H1 (cell line): ENCODE data around the gene NPIPB8. TPM values are rescaled to one million over a fixed set of nuclear protein-coding genes. Genes with fewer than 3 reads are reported as not detected.
"Not testable (repeated sequence)": the region's sequence is repeated elsewhere in the genome, so short reads cannot be mapped to it uniquely, and the experiment has no call there.

Experiments used
- CTCF ChIA-PET: fragments of 300-600 bp; sonication (Branson Sonifier 250); formaldehyde crosslinking; loops from one replicate; lab custom pipeline; 2021; ENCODE audit not compliant: partially characterized antibody; lab: Charles Lee
- POLR2A ChIA-PET: fragments of 300-600 bp; sonication (Branson Sonifier 250); formaldehyde crosslinking; loops from one replicate; lab custom pipeline; 2021; ENCODE audit warnings: inconsistent platforms; ENCODE audit not compliant: partially characterized antibody; lab: Charles Lee
- DNase-seq, 2 experiments: peaks; one replicate each; pipeline versions ENCODE4 v3.0.0 to v3.0.0-alpha.2; 2010 to 2022; ENCODE audit warnings: low spot score in 2 of 2, low read depth in 1 of 2, mixed read lengths in 1 of 2
- FAIRE-seq: peaks from 2 replicates; lab custom pipeline; 2011; peaks lifted over from hg19 to GRCh38; lab: Jason Lieb, UNC
- H2AFZ ChIP-seq: 2 replicates; pipeline ENCODE4 v1.8.1; 2012; ENCODE audit warnings: low read length, inconsistent platforms
- H2AK5ac ChIP-seq: 2 replicates; pipeline ENCODE4 v1.6.1; 2013; ENCODE audit warnings: low read depth, low read length
- H2BK120ac ChIP-seq: replicated peaks from 2 replicates; pipeline ENCODE3; 2013; ENCODE audit warnings: low read depth, low read length, inconsistent platforms
- H2BK12ac ChIP-seq: 2 replicates; pipeline ENCODE4 v1.6.1; 2013; ENCODE audit warnings: low read depth, low read length
- H2BK15ac ChIP-seq: 2 replicates; pipeline ENCODE4 v1.6.1; 2013; ENCODE audit warnings: low read length
- H2BK20ac ChIP-seq: 2 replicates; pipeline ENCODE4 v1.6.1; 2013; ENCODE audit warnings: low read length
- H2BK5ac ChIP-seq: 2 replicates; pipeline ENCODE4 v1.6.1; 2013; ENCODE audit warnings: low read depth, low read length
- H3K14ac ChIP-seq: 2 replicates; pipeline ENCODE4 v1.6.1; 2013; ENCODE audit warnings: inconsistent platforms; ENCODE audit not compliant: insufficient read length
- H3K18ac ChIP-seq: 2 replicates; pipeline ENCODE4 v1.6.1; 2013; ENCODE audit warnings: low read length; ENCODE audit errors: extremely low read depth
- H3K23ac ChIP-seq: 2 replicates; pipeline ENCODE4 v1.6.1; 2013; ENCODE audit warnings: inconsistent platforms; ENCODE audit not compliant: insufficient read length
- H3K23me2 ChIP-seq: 2 replicates; pipeline ENCODE4 v1.6.1; 2013; ENCODE audit warnings: low read depth, low read length
- H3K27ac ChIP-seq: 2 replicates; pipeline ENCODE4 v1.6.1; 2011; ENCODE audit warnings: low read depth, low read length, inconsistent platforms
- H3K27me3 ChIP-seq, 4 experiments: replicated peaks in 1 of 4; 1 replicate in 1 of 4; 2 replicates in 3 of 4; pipeline versions ENCODE4 v1.6.1 to v1.8.1; 2011 to 2013; ENCODE audit warnings: low read length in 3 of 4, mild to moderate bottlenecking in 3 of 4, inconsistent platforms in 2 of 4, mixed read lengths in 2 of 4, moderate library complexity in 1 of 4; ENCODE audit not compliant: control insufficient read depth in 3 of 4, insufficient read depth in 3 of 4; ENCODE audit errors: extremely low read depth in 1 of 4
- H3K36me3 ChIP-seq, 4 experiments: 2 replicates each; pipeline versions ENCODE4 v1.6.1 to v1.8.1; 2011 to 2013; ENCODE audit warnings: mild to moderate bottlenecking in 4 of 4, low read length in 3 of 4, moderate library complexity in 2 of 4, control low read depth in 1 of 4, inconsistent platforms in 1 of 4; ENCODE audit not compliant: insufficient read depth in 4 of 4, control insufficient read depth in 2 of 4
- H3K4ac ChIP-seq: replicated peaks from 2 replicates; pipeline ENCODE3; 2013; ENCODE audit warnings: low read length, low read depth, mixed read lengths, inconsistent platforms; ENCODE audit not compliant: insufficient read length
- H3K4me1 ChIP-seq, 4 experiments: replicated peaks in 1 of 4; 1 replicate in 1 of 4; 2 replicates in 3 of 4; pipeline versions ENCODE4 v1.6.1 to v1.8.1; 2011 to 2013; ENCODE audit warnings: low read length in 3 of 4, inconsistent platforms in 2 of 4, mixed read lengths in 1 of 4; ENCODE audit not compliant: insufficient read depth in 4 of 4, control insufficient read depth in 3 of 4
- H3K4me2 ChIP-seq, 2 experiments: 2 replicates each; pipeline versions ENCODE4 v1.6.1 to v1.8.1; 2011 to 2013; ENCODE audit warnings: low read depth in 2 of 2, low read length in 2 of 2, control low read depth in 1 of 2, inconsistent platforms in 1 of 2, mild to moderate bottlenecking in 1 of 2; ENCODE audit not compliant: insufficient read depth in 1 of 2
- H3K4me3 ChIP-seq, 4 experiments: fragments of 200-600, 300-600 bp in 1 of 4; sonication (generic), shearing (Covaris generic), sonication (Bioruptor Twin) in 1 of 4; 2 replicates each; pipeline versions ENCODE4 v1.5.1 to v1.8.1; 2011 to 2016; ENCODE audit warnings: low read length in 4 of 4, low read depth in 3 of 4, control low read depth in 2 of 4, inconsistent platforms in 2 of 4, mild to moderate bottlenecking in 2 of 4, mixed read lengths in 1 of 4, moderate library complexity in 1 of 4; ENCODE audit not compliant: insufficient read depth in 2 of 4; ENCODE audit errors: extremely low read depth in 1 of 4
- H3K56ac ChIP-seq: replicated peaks from 2 replicates; pipeline ENCODE3; 2013; ENCODE audit warnings: low read depth, mild to moderate bottlenecking, mixed read lengths, low read length, inconsistent platforms; ENCODE audit not compliant: insufficient read length
- H3K79me1 ChIP-seq: 2 replicates; pipeline ENCODE4 v1.6.1; 2013; ENCODE audit warnings: low read depth, low read length, control low read depth
- H3K79me2 ChIP-seq, 2 experiments: 2 replicates each; pipeline versions ENCODE4 v1.6.1 to v1.8.1; 2012 to 2013; ENCODE audit warnings: low read length in 2 of 2, mild to moderate bottlenecking in 2 of 2, inconsistent platforms in 1 of 2; ENCODE audit not compliant: insufficient read depth in 2 of 2, control insufficient read depth in 1 of 2
- H3K9ac ChIP-seq, 4 experiments: replicated peaks in 1 of 4; 1 replicate in 1 of 4; 2 replicates in 3 of 4; pipeline versions ENCODE4 v1.6.1 to v1.8.1; 2011 to 2013; ENCODE audit warnings: low read depth in 3 of 4, low read length in 3 of 4, control low read depth in 2 of 4, mild to moderate bottlenecking in 2 of 4, moderate library complexity in 2 of 4, inconsistent platforms in 1 of 4; ENCODE audit errors: extremely low read depth in 1 of 4
- H3K9me3 ChIP-seq, 2 experiments: 2 replicates each; pipeline versions ENCODE4 v1.6.1 to v1.8.1; 2012 to 2013; ENCODE audit warnings: mild to moderate bottlenecking in 2 of 2, moderate library complexity in 2 of 2, control low read depth in 1 of 2, inconsistent platforms in 1 of 2, low read depth in 1 of 2, low read length in 1 of 2, mixed read lengths in 1 of 2; ENCODE audit not compliant: insufficient read depth in 2 of 2
- H4K20me1 ChIP-seq, 2 experiments: replicated peaks in 1 of 2; 2 replicates each; pipeline versions ENCODE3 to v1.8.1; 2011 to 2013; ENCODE audit warnings: inconsistent platforms in 2 of 2, low read length in 2 of 2, mild to moderate bottlenecking in 1 of 2; ENCODE audit not compliant: insufficient read depth in 2 of 2, control insufficient read depth in 1 of 2
- H4K5ac ChIP-seq: 2 replicates; pipeline ENCODE4 v1.6.1; 2013; ENCODE audit warnings: low read length, low read depth, mixed read lengths, inconsistent platforms; ENCODE audit not compliant: insufficient read length
- H4K8ac ChIP-seq: 2 replicates; pipeline ENCODE4 v1.8.0; 2013; ENCODE audit warnings: mild to moderate bottlenecking, moderate library complexity, low read length, inconsistent platforms; ENCODE audit not compliant: insufficient read depth; ENCODE audit errors: extremely low read depth
- H4K91ac ChIP-seq: replicated peaks from 2 replicates; pipeline ENCODE3; 2013; ENCODE audit warnings: low read length, mixed read lengths, inconsistent platforms; ENCODE audit not compliant: insufficient read length
- MAFK ChIP-seq: IDR thresholded peaks from 2 replicates; pipeline ENCODE4 v1.6.1; 2012; ENCODE audit warnings: low read depth, mild to moderate bottlenecking, improper control_type of control experiment, low read length
- whole genome bisulfite sequencing, 2 experiments: shearing (Covaris generic) in 1 of 2; methylation state at CpG; one replicate each; pipeline versions ENCODE4 v1.1.6 to v1.1.7; 2013 to 2015; ENCODE audit warnings: low lambda C conversion rate in 2 of 2, mixed read lengths in 2 of 2, inconsistent platforms in 1 of 2, low coverage in 1 of 2, missing lambda C conversion rate in 1 of 2; ENCODE audit not compliant: insufficient replicate concordance in 2 of 2, insufficient coverage in 1 of 2, insufficient read length in 1 of 2; ENCODE audit errors: extremely low coverage in 1 of 2, missing lambda C conversion rate in 1 of 2; 5-methylcytosine and 5-hydroxymethylcytosine counted together
- polyA plus RNA-seq, 7 experiments: library from polyadenylated mRNA; depleted of rRNA in 3 of 7; stranded (reverse) in 5 of 7; unstranded in 2 of 7; fragments of >200 nt in 5 of 7; fragments of 200-250 nt in 2 of 7; gene quantifications; 1 replicate in 5 of 7; 2 replicates in 1 of 7; 4 replicates in 1 of 7; pipeline versions ENCODE4 v1.2.1 to v1.2.3, GENCODE V29; 2011 to 2013; ENCODE audit warnings: missing spikeins in 2 of 7, mixed read lengths in 2 of 7
- total RNA-seq: library from RNA; stranded (reverse); fragmentation: NEBNext Ultra II Directional; extraction: Animal tissue kit (Norgen Biotek cat#: 25700); gene quantifications from 2 replicates; pipeline ENCODE4 v1.2.1, GENCODE V29; 2021

Gene NPIPB8
- total and polyA plus RNA-seq, 2 of the 8 experiments (the other 6 are each of a cell fraction or from before 2014, with no cell fraction given), result 0.05 TPM; not detected in 1

GRCh38 chr16:28608867-28609596 is 28.8 kb upstream of the NPIPB8 start:
- Histone ChIP-seq H4K91ac (peak overlapping the region; percentile 1), H3K4me1 (peaks cover 0 to 16% (median 6%) of the 10 kb centered on the region in 4 experiments; a peak in 3 of 7 replicates), H2BK12ac (0 out of 2 replicates have a peak overlapping the region, but pooled peaks have one; percentile 39), H4K8ac (peak overlapping the region; percentile 22; the same call in 1 of the 2 replicates)
- not testable (repeated sequence) for H3K14ac ChIP-seq, H3K18ac ChIP-seq, H4K5ac ChIP-seq, H3K9me3 ChIP-seq, H3K23ac ChIP-seq, H2AK5ac ChIP-seq, H3K79me1 ChIP-seq, H2BK120ac ChIP-seq, H3K79me2 ChIP-seq, H3K4me2 ChIP-seq, H2BK5ac ChIP-seq, H4K20me1 ChIP-seq, FAIRE-seq, H3K23me2 ChIP-seq, H3K56ac ChIP-seq, H3K36me3 ChIP-seq, H2BK15ac ChIP-seq, H3K27me3 ChIP-seq, H3K4ac ChIP-seq, H3K27ac ChIP-seq, H3K4me3 ChIP-seq, H3K9ac ChIP-seq, DNase-seq, H2AFZ ChIP-seq, H2BK20ac ChIP-seq
- WGBS, 2 experiments, result 84% methylated on average over 8 of the region's 11 CpGs; no CpG with 5 or more reads in 1 of the 2 experiments
- peak; percentile 67 for TF ChIP-seq MAFK
- POLR2A ChIA-PET, result interaction anchor here (1.5 kb wide), 1 partner anchor 14 kb away, joined by 3 read pairs; no protein-coding TSS in a partner anchor
- CTCF ChIA-PET, result interaction anchor here (1.1 kb wide), 1 partner anchor 11 kb away, joined by 4 read pairs; no protein-coding TSS in a partner anchor
